Inflammatory macrophage treated with lipopolysaccharide for 1 hour (primary cell): ENCODE measurements around the gene SLC7A1.

Source experiments
- DNase-seq, 2 donors: peaks; one replicate each; pipeline ENCODE4 v3.0.0-alpha.2; 2020 to 2022

The SLC7A1 gene

GRCh38 chr13:29582171-29582570 is 13.3 kb downstream of the SLC7A1 start:
- no peak for DNase-seq

- peak in 1 of 2 donors; percentile 10 for DNase-seq
These were observed 13.8 kb downstream of the SLC7A1 start for GRCh38 chr13:29581666-29582065.

DNA sequence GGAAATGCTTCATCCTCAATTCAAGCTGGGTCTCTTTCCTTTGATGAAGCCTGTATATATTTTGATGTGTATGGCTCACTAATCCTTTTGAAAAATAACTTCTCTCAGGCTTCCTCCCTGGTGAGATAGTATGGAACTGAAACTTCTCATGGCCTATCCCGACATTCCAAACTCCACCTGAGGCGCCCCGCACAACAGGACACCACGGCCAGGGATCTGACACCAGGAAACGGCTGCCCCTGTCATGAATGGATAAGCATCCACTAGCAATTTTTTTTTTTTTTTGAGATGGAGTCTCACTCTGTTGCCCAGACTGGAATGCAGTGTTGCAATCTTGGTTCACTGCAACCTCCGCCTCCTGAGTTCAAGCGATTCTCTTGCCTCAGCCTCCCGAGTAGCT is 16.4 kb downstream of the SLC7A1 start:
- no peak for DNase-seq

- no peak for DNase-seq
These were observed 17.0 kb downstream of the SLC7A1 start for GRCh38 chr13:29578300-29579085.

DNA sequence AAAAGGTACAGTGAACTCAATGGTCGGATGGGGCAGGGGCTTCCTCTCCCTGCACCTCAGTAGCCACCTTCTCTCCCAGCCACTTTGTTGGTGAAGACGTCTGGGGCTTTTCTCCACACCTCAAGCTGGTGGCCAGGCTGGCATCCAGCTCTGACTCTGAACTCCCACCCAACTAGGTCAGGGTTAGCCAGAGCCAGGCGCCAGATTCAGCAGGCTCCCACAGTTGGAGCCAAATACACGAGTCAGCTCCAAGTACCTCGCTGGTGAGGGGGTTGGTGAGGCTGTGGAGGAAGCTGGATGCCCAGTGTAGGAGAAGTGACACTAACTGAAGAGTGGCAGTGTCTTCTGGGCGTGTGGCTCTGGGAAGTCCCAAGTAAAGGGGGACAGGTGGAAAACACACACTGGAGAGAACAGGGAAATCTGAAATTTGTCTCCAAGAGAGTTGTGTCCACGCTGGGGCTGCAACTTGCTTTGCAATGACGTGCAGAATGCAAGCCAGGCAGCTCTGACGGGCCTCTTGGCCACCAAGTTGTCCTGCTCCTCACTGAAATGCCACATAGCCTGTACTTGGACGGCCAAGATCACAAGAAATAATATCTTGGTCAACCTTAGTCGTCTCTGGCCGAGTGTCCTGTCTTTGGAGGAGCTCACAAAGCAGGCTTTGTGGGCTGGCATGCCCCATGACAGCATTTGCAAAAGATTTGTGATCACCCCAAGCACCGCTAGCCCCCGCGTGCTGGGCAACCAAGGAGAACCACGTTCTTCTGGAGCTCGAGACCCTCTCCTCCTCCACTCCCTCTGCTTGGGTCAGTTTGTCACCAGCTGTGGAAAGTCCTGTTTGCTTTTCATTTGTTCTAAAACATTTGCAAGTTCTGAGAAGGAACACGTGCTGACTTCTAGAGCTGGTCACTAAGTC is 18.1 kb downstream of the SLC7A1 start:
- DNase-seq = peak in 1 of 2 donors; percentile 36

DNA sequence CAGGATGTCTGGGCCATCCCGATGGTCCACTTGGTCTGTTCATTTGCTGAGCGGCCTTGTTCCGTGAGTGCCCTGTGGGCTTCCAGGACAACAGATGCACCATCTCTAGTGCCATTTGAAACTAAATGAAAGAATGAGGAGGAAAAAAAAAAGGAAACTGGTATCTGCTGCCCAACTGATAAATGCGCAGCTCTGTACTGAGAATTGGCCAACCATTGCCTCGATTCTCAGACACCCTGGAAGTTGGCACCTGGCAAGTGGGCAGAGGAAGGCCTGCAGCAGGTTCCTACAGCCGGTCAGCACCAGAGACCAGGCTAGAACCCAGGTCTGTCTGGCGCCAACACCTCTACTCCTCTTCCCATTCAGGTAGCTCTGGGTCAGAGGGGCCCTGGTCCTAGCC is 18.9 kb downstream of the SLC7A1 start:
- no peak for DNase-seq

DNA sequence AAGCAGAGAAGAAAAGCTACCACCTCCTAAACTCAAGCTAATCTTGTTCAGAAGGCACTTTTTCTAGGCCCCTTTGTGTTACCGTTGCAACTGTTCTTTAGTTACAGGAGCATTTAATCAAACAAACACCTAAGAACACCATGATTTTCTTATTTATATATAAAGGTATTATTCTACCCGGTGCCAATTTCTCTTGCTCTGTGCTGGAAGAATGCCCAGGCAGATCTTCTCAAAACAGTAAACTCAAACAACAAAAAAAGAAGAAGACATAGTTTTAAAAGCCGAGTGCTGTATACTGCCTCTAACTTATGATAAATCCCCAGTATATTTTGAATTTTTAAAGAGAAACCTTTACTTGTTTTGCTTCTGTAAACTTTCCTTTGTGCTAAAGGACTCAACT is 20.4 kb downstream of the SLC7A1 start:
- DNase-seq = no peak

DNA sequence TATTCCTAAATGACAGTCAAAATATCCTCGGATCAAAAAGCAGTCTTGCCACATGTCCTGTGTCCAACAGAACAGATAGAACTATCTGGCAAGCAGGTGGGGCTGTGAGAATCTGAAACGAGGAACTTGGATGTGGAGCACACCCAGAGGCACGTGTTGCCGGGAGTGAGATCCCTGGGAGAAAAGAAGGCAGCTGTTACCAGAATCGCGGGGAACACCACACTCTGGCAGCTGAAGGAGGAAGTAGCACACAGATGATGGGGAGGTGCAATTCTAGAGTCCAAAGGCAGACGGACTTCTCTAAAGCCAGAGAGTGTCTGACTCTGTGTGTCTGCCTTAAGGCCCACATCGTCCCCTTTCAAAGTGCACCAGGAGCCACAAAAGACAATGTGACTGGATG is 22.3 kb downstream of the SLC7A1 start:
- peak; percentile 45 to 69 for DNase-seq

DNA sequence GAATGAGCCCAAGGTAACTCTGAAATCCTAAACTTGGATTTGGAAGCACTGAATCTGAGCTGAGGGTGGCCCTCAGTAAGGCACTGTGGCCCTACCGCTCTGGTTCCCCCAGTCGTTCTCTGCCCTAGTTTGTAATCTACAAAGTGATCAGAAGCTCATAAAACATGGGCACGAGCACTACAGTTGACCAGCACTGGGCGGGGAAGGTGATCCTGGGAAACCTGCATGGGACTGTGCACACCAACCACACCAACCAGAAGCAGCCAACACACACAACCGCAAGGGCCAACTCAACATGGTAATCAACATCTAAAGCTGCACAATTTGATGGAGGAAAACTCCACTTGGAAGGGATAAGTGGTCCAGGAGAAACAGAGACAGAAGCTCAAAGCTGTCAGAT is 22.9 kb downstream of the SLC7A1 start:
- no peak for DNase-seq

GRCh38 chr13:29571876-29572570 is 23.5 kb downstream of the SLC7A1 start:
- DNase-seq = no peak

DNA sequence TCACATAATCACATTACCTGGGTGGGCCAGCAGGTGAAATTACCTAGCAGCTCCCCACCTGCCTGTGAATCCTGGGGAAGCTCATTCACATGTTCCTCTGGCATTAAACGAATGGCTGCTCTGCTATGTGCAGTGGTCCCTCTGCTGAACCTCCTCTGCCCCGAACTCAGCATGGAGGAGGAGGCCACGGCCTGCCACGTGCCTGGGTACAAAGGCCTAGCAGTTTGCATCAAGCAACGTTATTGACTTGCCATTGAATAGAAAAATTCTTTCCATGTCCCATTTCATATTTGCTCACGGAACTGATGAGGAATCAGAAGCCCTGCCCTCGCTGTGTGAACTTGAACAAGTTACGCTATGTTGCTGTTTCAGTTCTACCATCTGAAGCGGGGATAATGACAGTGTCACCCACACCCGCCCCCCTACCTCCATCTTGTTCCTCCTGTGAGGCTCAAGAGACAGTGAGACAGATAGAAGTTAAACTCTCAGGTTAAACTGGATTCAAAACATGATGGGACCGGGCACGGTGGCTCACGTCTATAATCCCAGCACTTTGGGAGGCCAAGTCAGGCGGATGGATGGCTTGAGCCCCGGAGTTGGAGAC is 25.3 kb downstream of the SLC7A1 start:
- no peak for DNase-seq

GRCh38 chr13:29569253-29570050 is 26.0 kb downstream of the SLC7A1 start:
- no peak for DNase-seq

GRCh38 chr13:29568731-29569130 is 26.8 kb downstream of the SLC7A1 start:
- DNase-seq = no peak

GRCh38 chr13:29567411-29567810 is 28.1 kb downstream of the SLC7A1 start:
- no peak for DNase-seq

GRCh38 chr13:29566206-29566605 is 29.3 kb downstream of the SLC7A1 start:
- no peak for DNase-seq

DNA sequence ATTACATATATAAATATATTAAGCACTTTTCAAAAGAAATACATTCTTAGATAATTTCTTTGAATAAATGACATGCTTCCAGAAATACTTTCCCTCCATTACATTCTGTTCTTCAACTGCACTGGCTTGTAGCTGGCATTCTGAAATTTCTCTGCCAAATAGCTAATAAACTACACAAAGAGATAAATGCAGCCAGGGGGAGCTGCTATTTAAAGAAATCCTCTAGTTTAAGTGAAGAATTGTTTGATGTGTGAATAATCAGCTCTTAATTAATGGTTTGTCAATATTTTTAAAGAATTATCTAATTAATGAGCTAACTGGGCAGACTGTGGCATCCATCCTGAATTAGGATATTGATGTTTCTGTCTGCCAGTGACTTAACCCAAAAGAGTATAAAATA is 30.7 kb downstream of the SLC7A1 start:
- no peak for DNase-seq

DNA sequence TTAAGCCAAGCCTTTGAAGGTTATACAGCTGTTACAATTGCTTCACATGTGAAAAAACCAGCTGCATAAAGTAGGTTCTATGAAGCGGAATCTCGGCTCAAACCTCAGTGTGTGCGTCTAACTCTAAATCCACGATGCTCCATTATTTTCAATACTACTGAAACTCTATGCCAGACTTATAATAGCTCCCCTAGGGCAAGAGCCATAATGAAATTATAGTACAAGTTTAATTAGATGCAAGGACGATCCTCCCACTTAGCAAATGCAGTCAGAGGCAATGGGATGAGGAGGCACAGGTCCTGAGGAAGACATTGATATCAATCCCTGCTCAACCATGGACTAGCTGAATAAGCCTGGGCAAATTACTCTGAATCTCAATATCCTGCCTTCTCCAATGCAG is 31.1 kb downstream of the SLC7A1 start:
- DNase-seq = no peak

DNA sequence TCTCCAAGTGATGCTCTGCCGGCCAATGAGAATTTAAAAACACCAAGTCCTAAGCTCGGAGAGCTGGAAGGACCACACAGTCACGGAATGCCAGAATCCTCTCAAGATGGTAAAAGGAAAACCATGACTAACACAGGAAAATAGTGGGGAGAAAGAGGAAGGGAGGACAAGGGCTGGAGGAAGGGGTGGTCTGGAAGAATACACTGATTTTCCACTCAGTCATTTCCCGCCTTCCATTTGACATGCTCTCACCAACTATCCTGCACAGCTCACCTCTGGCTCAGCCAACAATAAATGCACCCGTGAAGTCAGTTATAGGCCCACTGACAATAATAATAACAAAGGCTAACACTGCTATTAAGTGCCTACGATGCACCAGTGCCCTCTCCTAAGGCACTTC is 31.5 kb downstream of the SLC7A1 start:
- no peak for DNase-seq

GRCh38 chr13:29562786-29563438 is 32.6 kb downstream of the SLC7A1 start:
- DNase-seq = no peak

GRCh38 chr13:29561918-29562317 is 33.6 kb downstream of the SLC7A1 start:
- no peak for DNase-seq

GRCh38 chr13:29556742-29557141 is 38.7 kb downstream of the SLC7A1 start:
- no peak for DNase-seq

DNA sequence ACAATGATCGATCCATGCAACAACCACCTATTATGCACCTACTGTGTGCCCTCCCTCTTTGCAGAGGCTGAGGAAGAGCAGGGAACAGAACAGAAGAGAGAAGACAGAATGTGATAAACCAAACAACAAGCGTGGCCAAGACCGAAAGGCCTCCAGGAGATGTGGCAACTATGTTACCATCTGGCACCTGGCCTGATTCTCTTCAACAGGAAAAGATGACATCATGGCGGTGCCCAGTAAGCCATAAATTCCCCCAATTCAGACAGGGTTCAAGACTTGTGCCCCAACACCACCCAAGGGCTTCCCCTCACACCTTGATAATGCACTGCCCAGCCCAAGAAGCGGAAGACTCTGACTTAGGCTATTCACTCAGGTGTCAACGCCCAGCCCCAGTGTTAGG is 44.3 kb downstream of the SLC7A1 start:
- DNase-seq = no peak
